H9 (cell line): ENCODE results near the gene NRP1. TPM values are rescaled to one million over a fixed set of nuclear protein-coding genes. Genes with fewer than 3 reads are reported as not detected.

Experiments
- DNase-seq: peaks from one replicate; pipeline ENCODE4 v3.0.0-alpha.2; 2017
- H2AFZ ChIP-seq: one replicate; pipeline ENCODE4 v1.6.1; 2013; ENCODE audit warnings: mild to moderate bottlenecking, low read length, control low read depth, moderate library complexity
- H2AK5ac ChIP-seq: 2 replicates; pipeline ENCODE4 v1.6.1; 2013; ENCODE audit warnings: low read length, control low read depth, mixed read lengths; ENCODE audit not compliant: insufficient read length
- H2BK120ac ChIP-seq: one replicate; pipeline ENCODE4 v1.6.1; 2013; ENCODE audit warnings: low read depth, mild to moderate bottlenecking, low read length, control low read depth, inconsistent platforms; ENCODE audit not compliant: poor library complexity, severe bottlenecking
- H2BK12ac ChIP-seq: 2 replicates; pipeline ENCODE4 v1.6.1; 2013; ENCODE audit warnings: low read length, control low read depth, mixed read lengths, low read depth; ENCODE audit not compliant: insufficient read length
- H2BK15ac ChIP-seq: 2 replicates; pipeline ENCODE4 v1.6.1; 2013; ENCODE audit warnings: low read depth, low read length, control low read depth
- H2BK20ac ChIP-seq: one replicate; pipeline ENCODE4 v1.6.1; 2013; ENCODE audit warnings: low read depth, mild to moderate bottlenecking, low read length, control low read depth, inconsistent platforms; ENCODE audit not compliant: poor library complexity, severe bottlenecking
- H2BK5ac ChIP-seq: 2 replicates; pipeline ENCODE4 v1.6.1; 2013; ENCODE audit warnings: low read length, control low read depth, mixed read lengths; ENCODE audit not compliant: insufficient read length
- H3K14ac ChIP-seq: 2 replicates; pipeline ENCODE4 v1.6.1; 2013; ENCODE audit warnings: low read length, control low read depth; ENCODE audit not compliant: insufficient read depth
- H3K18ac ChIP-seq: 2 replicates; pipeline ENCODE4 v1.6.1; 2013; ENCODE audit warnings: low read depth, mild to moderate bottlenecking, mixed read lengths, low read length, control low read depth; ENCODE audit not compliant: insufficient read length
- H3K23ac ChIP-seq: 2 replicates; pipeline ENCODE4 v1.6.1; 2013; ENCODE audit warnings: low read length, control low read depth, mixed read lengths, low read depth; ENCODE audit not compliant: insufficient read length
- H3K23me2 ChIP-seq: 2 replicates; pipeline ENCODE4 v1.6.1; 2013; ENCODE audit warnings: low read depth, mild to moderate bottlenecking, mixed read lengths, low read length, control low read depth; ENCODE audit not compliant: insufficient read length, poor library complexity, severe bottlenecking
- H3K27ac ChIP-seq: 2 replicates; pipeline ENCODE4 v1.5.1; 2013; ENCODE audit warnings: low read length, control low read depth, mixed read lengths, low read depth; ENCODE audit not compliant: insufficient read length
- H3K27me3 ChIP-seq: 2 replicates; pipeline ENCODE4 v1.6.1; 2013; ENCODE audit warnings: low read length, control low read depth, inconsistent platforms; ENCODE audit not compliant: insufficient read depth
- H3K4ac ChIP-seq: 2 replicates; pipeline ENCODE4 v1.6.1; 2013; ENCODE audit warnings: low read depth, mild to moderate bottlenecking, control low read depth, inconsistent platforms, low read length, moderate library complexity
- H3K4me1 ChIP-seq: 2 replicates; pipeline ENCODE4 v1.6.1; 2013; ENCODE audit warnings: low read length, control low read depth, inconsistent platforms; ENCODE audit not compliant: insufficient read depth
- H3K4me2 ChIP-seq: 2 replicates; pipeline ENCODE4 v1.6.1; 2013; ENCODE audit warnings: low read length, control low read depth, mixed read lengths; ENCODE audit not compliant: insufficient read length, insufficient read depth
- H3K56ac ChIP-seq: 2 replicates; pipeline ENCODE4 v1.6.1; 2013; ENCODE audit warnings: low read depth, mild to moderate bottlenecking, mixed read lengths, low read length, control low read depth; ENCODE audit not compliant: insufficient read length
- H3K79me1 ChIP-seq: 2 replicates; pipeline ENCODE4 v1.6.1; 2013; ENCODE audit warnings: low read depth, mild to moderate bottlenecking, moderate library complexity, low read length, control low read depth, inconsistent platforms; ENCODE audit not compliant: insufficient read depth, poor library complexity, severe bottlenecking
- H3K79me2 ChIP-seq: 2 replicates; pipeline ENCODE4 v1.6.1; 2013; ENCODE audit warnings: low read length, control low read depth, inconsistent platforms; ENCODE audit not compliant: insufficient read depth
- H3K9ac ChIP-seq: 2 replicates; pipeline ENCODE4 v1.6.1; 2013; ENCODE audit warnings: low read length, control low read depth, mixed read lengths; ENCODE audit not compliant: insufficient read length; ENCODE audit errors: extremely low read depth
- H3K9me3 ChIP-seq: one replicate; pipeline ENCODE4 v1.6.1; 2013; ENCODE audit warnings: low read depth, low read length, inconsistent platforms; ENCODE audit not compliant: control insufficient read depth
- H3T11ph ChIP-seq: one replicate; pipeline ENCODE4 v1.6.1; 2013; ENCODE audit warnings: mild to moderate bottlenecking, low read length, control low read depth, inconsistent platforms
- H4K20me1 ChIP-seq: one replicate; pipeline ENCODE4 v1.6.1; 2013; ENCODE audit not compliant: control insufficient read depth, insufficient read length, insufficient read depth
- H4K5ac ChIP-seq: 2 replicates; pipeline ENCODE4 v1.6.1; 2013; ENCODE audit warnings: low read depth, mild to moderate bottlenecking, mixed read lengths, low read length, control low read depth; ENCODE audit not compliant: insufficient read length
- H4K8ac ChIP-seq: replicated peaks from 2 replicates; pipeline ENCODE4 v1.6.1; 2013; ENCODE audit warnings: low read length, control low read depth, mixed read lengths, low read depth; ENCODE audit not compliant: insufficient read length
- H4K91ac ChIP-seq: 2 replicates; pipeline ENCODE4 v1.6.1; 2013; ENCODE audit warnings: low read depth, mild to moderate bottlenecking, moderate library complexity, mixed read lengths, low read length, control low read depth; ENCODE audit not compliant: insufficient read length
- H3K27ac Mint-ChIP-seq, 3 experiments: 2 replicates in 2 of 3; 3 replicates in 1 of 3; pipeline ENCODE4 v1.8.0; 2020 to 2021; ENCODE audit warnings: mixed read lengths in 3 of 3, mild to moderate bottlenecking in 1 of 3, moderate library complexity in 1 of 3
- H3K27me3 Mint-ChIP-seq: 2 replicates; pipeline ENCODE4 v1.8.0; 2021; ENCODE audit warnings: low read depth, mild to moderate bottlenecking, moderate library complexity, mixed read lengths
- H3K36me3 Mint-ChIP-seq, 3 experiments: 2 replicates in 2 of 3; 3 replicates in 1 of 3; pipeline ENCODE4 v1.8.0; 2020 to 2021; ENCODE audit warnings: low read depth in 3 of 3, mixed read lengths in 3 of 3; ENCODE audit not compliant: insufficient read depth in 1 of 3
- H3K4me1 Mint-ChIP-seq, 2 experiments: 2 replicates each; pipeline ENCODE4 v1.8.0; 2020; ENCODE audit warnings: mixed read lengths in 2 of 2
- H3K4me3 Mint-ChIP-seq, 2 experiments: 2 replicates in 1 of 2; 3 replicates in 1 of 2; pipeline ENCODE4 v1.8.0; 2020 to 2021; ENCODE audit warnings: mild to moderate bottlenecking in 2 of 2, mixed read lengths in 2 of 2, moderate library complexity in 1 of 2
- H3K9me3 Mint-ChIP-seq, 2 experiments: 2 replicates in 1 of 2; 3 replicates in 1 of 2; pipeline ENCODE4 v1.8.0; 2020; ENCODE audit warnings: mild to moderate bottlenecking in 2 of 2, mixed read lengths in 2 of 2, moderate library complexity in 1 of 2
- CTCF ChIP-seq: fragments of 200-600 bp; sonication (generic); conservative IDR thresholded peaks from 3 replicates; pipeline ENCODE4 v1.8.0; 2021; ENCODE audit warnings: antibody characterized with exemption, mild to moderate bottlenecking
- WGBS: extraction: QIAGEN DNeasy Blood & Tissue Kit; methylation state at CpG from one replicate; pipeline ENCODE4 v1.1.7; 2013; ENCODE audit warnings: missing lambda C conversion rate, low lambda C conversion rate, mixed read lengths; ENCODE audit not compliant: insufficient read length; ENCODE audit errors: extremely low coverage; 5-methylcytosine and 5-hydroxymethylcytosine counted together
- total RNA-seq: library from RNA; stranded (reverse); gene quantifications from 2 replicates; pipeline ENCODE4 v1.2.1, GENCODE V29; 2021

The NRP1 gene
- total RNA-seq, 1 experiment from 2014 or later: 4.6 TPM

GRCh38 chr10:33290321-33291052 lies 44.0 kb downstream of the NRP1 start:
- H3K27ac Mint-ChIP-seq: no peak overlapping the region
- Histone ChIP-seq H3K23me2 (no peaks in the 10 kb centered on the region), H3K27me3 (no peaks in the 10 kb centered on the region), H2BK15ac (no peak overlapping the region), H3K79me2 (no peaks in the 10 kb centered on the region), H3K79me1 (no peaks in the 10 kb centered on the region), H4K91ac (no peak overlapping the region), H2AFZ (no peak overlapping the region), H2AK5ac (no peak overlapping the region), H3K4me2 (no peak overlapping the region), H3T11ph (no peak overlapping the region), H3K14ac (no peak overlapping the region), H3K18ac (no peak overlapping the region), H3K9ac (no peak overlapping the region), H2BK120ac (no peak overlapping the region), H2BK5ac (no peak overlapping the region), H3K9me3 (no peaks in the 10 kb centered on the region), H3K27ac (no peak overlapping the region), H4K8ac (no peak overlapping the region), H2BK20ac (no peak overlapping the region), H3K4me1 (no peaks in the 10 kb centered on the region), H3K23ac (no peak overlapping the region), H3K4ac (no peak overlapping the region), H4K5ac (no peak overlapping the region), H3K56ac (no peak overlapping the region), H2BK12ac (no peak overlapping the region), H4K20me1 (no peaks in the 10 kb centered on the region)
- no peaks in the 10 kb centered on the region for H3K27me3 Mint-ChIP-seq
- no peak overlapping the region for H3K4me3 Mint-ChIP-seq
- DNase-seq: no peak
- H3K9me3 Mint-ChIP-seq: no peaks in the 10 kb centered on the region
- H3K4me1 Mint-ChIP-seq: peaks cover 24 to 30% of the 10 kb centered on the region in 2 experiments
- H3K36me3 Mint-ChIP-seq: no peaks in the 10 kb centered on the region
- peak; percentile 48; the same call in 2 of the 3 replicates for TF ChIP-seq CTCF
- no CpG with 5 or more reads among the region's 13 CpGs for WGBS
